C4-2B (cell line): ENCODE data around the gene PCSK5.

Experiments used
- H3K27ac ChIP-seq: fragments of 450-650 bp; 2 replicates; pipeline ENCODE4 v1.5.1; 2017
- CTCF ChIP-seq: fragments of 450-650 bp; conservative IDR thresholded peaks from 2 replicates; pipeline ENCODE4 v1.5.1; 2017; ENCODE audit warnings: mild to moderate bottlenecking
- ZFX ChIP-seq: fragments of 450-650 bp; IDR thresholded peaks from 2 replicates; pipeline ENCODE4 v1.6.1; 2017

The PCSK5 gene

DNA sequence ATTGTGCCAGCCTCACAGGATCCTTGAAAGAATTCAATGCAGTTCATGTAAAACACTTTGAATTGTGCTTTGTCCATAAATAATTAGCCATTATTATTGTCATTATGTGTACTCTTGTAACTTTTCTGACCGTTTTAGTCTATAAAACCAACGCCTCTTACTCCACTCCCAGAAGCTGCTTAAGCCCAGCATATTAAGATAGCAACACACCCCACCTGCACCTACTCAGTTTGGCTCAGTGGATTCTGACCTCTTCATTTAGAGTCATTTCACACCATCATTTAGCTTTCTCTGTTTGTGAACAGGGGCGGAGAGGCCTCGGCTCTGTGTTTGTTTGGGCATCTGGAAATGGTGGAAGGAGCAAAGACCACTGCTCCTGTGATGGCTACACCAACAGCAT is 205.1 kb downstream of the PCSK5 start:
- no peak for TF ChIP-seq CTCF
- TF ChIP-seq ZFX, result no peak
- H3K27ac ChIP-seq, result no peak overlapping the region

DNA sequence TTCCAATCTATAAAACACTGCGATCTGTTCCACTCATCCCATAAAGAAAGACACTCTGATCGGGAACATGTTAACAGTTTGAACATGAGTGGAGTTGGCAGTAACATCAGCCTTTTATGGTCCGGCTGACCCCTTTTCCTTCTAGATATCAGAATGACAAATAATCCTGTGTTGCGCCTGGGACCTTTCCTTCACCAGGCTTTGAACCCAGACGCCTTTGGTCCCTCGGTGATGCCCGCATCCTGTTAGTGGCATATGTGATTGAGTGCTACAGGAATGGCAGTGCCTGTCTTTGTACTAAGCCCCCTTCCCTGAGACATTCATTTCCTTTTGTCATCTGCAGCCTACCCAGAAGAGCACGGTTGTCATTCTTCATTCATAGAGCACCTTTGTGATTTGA is 209.0 kb downstream of the PCSK5 start:
- no peak for TF ChIP-seq CTCF
- TF ChIP-seq ZFX, result no peak
- H3K27ac ChIP-seq, result no peak overlapping the region

- TF ChIP-seq CTCF (no peak), ZFX (no peak)
Measured at GRCh38 chr9:76101075-76101474, 210.6 kb downstream of the PCSK5 start.

GRCh38 chr9:76101491-76101890 is 211.0 kb downstream of the PCSK5 start:
- H3K27ac ChIP-seq, result no peak overlapping the region
- TF ChIP-seq ZFX (no peak), CTCF (no peak)

More at GRCh38 chr9:76101075-76101474, 210.6 kb downstream of the PCSK5 start:
- no peak overlapping the region for H3K27ac ChIP-seq

DNA sequence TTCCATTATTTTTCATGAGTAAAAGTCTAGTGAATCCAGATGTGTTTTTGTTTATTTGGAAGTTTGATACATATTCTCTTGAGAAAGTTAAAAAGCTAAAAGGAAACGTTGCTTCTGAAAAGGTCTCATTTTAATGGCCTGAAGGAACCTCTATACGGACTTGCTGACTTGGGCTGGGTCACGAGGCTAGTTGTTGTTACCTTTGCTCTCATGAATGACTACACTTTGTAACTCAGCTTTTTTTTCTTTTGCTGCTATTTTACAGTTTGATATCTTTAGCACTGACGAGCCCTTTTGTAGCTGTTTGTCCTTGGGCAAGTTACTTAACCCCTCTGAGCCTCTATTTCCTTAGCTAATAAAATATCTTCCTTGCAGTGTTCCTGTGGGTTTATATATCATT is 211.5 kb downstream of the PCSK5 start:
- no peak overlapping the region for H3K27ac ChIP-seq
- TF ChIP-seq ZFX (no peak), CTCF (no peak)

- no peak overlapping the region for H3K27ac ChIP-seq
Measured at GRCh38 chr9:76103531-76104315, 213.2 kb downstream of the PCSK5 start.

DNA sequence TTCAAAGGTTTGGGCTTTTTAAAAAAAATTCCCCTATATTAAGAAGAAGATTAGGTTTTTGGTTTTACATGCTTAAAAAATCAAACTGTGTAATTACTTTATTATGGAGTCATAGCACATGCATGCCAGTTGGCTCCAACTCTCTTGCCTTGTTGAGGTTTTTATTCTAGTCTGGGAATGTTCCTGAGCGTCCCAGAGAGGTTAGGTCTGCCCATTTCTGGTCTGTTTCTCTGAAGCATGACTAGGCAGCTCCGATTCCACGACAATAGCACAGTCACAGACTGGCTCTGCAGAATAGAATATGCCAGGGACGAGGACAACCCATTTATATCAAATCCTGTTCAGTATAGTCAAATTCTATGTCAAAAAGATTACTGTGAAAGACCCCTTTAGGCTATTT is 217.0 kb downstream of the PCSK5 start:
- TF ChIP-seq CTCF (no peak), ZFX (no peak)
- H3K27ac ChIP-seq, result no peak overlapping the region

More at GRCh38 chr9:76103531-76104315, 213.2 kb downstream of the PCSK5 start:
- TF ChIP-seq CTCF (no peak), ZFX (no peak)
